ENCODE data around the gene RGP1.

DNA sequence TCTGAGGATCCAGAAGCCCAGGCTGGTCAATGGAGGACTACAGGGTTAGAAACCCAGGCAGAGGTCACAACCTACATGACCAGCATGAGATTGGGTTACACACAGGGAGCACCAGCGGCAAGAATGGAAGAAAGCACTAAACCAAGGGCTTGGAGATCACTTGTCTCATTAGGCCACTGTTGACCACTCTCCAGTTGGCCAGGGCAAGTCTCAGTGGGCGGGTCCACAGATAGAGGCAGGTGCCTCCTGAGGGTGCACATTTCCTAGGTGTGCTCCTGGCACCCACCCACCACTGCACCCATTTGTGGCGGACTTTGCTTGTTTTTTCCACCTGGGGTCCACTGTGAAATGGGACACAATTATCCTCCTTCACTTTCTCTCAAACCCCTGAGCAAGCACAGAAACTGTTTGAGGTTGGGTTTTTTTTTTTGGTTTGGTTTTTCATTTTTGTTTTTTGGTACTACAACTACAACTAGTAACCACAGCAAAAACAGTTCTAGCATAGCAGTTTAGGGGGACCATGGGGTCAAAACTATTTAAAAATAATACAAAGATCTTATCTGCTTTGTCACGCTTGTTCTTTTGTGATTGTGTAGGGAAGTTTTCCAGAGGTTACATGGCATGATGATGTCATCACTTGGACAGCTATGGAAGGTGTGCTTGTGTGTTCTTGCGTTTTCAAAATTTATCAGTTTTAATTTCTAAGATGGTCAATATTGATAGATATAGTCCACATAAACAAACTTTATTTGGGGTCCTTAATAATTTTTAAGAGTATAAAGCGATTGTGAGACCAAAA is 48.4 kb downstream of the RGP1 start:
- TF ChIP-seq, protein P1, sequence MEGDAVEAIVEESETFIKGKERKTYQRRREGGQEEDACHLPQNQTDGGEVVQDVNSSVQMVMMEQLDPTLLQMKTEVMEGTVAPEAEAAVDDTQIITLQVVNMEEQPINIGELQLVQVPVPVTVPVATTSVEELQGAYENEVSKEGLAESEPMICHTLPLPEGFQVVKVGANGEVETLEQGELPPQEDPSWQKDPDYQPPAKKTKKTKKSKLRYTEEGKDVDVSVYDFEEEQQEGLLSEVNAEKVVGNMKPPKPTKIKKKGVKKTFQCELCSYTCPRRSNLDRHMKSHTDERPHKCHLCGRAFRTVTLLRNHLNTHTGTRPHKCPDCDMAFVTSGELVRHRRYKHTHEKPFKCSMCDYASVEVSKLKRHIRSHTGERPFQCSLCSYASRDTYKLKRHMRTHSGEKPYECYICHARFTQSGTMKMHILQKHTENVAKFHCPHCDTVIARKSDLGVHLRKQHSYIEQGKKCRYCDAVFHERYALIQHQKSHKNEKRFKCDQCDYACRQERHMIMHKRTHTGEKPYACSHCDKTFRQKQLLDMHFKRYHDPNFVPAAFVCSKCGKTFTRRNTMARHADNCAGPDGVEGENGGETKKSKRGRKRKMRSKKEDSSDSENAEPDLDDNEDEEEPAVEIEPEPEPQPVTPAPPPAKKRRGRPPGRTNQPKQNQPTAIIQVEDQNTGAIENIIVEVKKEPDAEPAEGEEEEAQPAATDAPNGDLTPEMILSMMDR (IDR thresholded peaks at IDR 0.05): no peak
- TF ChIP-seq POLR2A (IDR thresholded peaks at IDR 0.05): no peak
